ENCODE measurements around the gene KRTAP4-3. TPM values are rescaled to one million over a fixed set of nuclear protein-coding genes. Genes with fewer than 3 reads are reported as not detected.

The KRTAP4-3 gene
- total RNA-seq, 1 donor from 2014 or later = not detected

DNA sequence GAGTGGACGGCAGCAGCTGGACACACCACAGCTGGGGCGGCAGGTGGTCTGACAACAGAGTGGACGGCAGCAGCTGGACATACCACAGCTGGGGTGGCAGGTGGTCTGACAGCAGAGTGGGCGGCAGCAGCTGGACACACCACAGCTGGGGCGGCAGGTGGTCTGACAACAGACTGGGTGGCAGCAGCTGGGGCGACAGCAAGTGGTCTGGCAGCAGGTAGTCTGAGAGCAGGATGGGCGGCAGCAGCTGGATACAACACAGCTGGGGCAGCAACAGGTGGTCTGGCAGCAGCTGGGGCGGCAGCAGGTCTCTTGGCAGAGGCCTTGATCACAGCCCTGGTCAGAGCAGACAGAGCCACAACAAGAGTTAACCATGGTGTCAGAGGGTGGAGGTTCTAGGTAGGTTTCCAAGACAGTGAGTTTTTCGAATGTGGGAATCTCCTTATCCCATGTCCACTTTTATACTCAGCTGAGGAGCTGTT lies 16.5 kb upstream of the KRTAP4-3 start, which contains the start of gene KRTAP4-1:
KRTAP4-1 (minus strand) TSS at position 432 of the 482 bp plus-strand sequence; CDS start at position 375, 57 bp downstream.
- TF ChIP-seq, protein P1, sequence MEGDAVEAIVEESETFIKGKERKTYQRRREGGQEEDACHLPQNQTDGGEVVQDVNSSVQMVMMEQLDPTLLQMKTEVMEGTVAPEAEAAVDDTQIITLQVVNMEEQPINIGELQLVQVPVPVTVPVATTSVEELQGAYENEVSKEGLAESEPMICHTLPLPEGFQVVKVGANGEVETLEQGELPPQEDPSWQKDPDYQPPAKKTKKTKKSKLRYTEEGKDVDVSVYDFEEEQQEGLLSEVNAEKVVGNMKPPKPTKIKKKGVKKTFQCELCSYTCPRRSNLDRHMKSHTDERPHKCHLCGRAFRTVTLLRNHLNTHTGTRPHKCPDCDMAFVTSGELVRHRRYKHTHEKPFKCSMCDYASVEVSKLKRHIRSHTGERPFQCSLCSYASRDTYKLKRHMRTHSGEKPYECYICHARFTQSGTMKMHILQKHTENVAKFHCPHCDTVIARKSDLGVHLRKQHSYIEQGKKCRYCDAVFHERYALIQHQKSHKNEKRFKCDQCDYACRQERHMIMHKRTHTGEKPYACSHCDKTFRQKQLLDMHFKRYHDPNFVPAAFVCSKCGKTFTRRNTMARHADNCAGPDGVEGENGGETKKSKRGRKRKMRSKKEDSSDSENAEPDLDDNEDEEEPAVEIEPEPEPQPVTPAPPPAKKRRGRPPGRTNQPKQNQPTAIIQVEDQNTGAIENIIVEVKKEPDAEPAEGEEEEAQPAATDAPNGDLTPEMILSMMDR (IDR thresholded peaks at IDR 0.05; ENCODE audit: unreplicated experiment) = no peak
- Mint-ChIP-seq H3K4me3 (ENCODE audit: unreplicated experiment) (no peak within 1 kb of the TSS), H3K27me3 (ENCODE audit: unreplicated experiment) (peaks cover 1% of the 10 kb centered on the region), H3K4me1 (ENCODE audit: unreplicated experiment) (no peaks in the 10 kb centered on the region), H3K36me3 (ENCODE audit: low read depth, unreplicated experiment) (no peaks in the 10 kb centered on the region), H3K27ac (ENCODE audit: unreplicated experiment) (no peak within 1 kb of the TSS), H3K9me3 (ENCODE audit: unreplicated experiment) (no peaks in the 10 kb centered on the region)
- DNase-seq (ENCODE audit: low spot score) = no peak

DNA sequence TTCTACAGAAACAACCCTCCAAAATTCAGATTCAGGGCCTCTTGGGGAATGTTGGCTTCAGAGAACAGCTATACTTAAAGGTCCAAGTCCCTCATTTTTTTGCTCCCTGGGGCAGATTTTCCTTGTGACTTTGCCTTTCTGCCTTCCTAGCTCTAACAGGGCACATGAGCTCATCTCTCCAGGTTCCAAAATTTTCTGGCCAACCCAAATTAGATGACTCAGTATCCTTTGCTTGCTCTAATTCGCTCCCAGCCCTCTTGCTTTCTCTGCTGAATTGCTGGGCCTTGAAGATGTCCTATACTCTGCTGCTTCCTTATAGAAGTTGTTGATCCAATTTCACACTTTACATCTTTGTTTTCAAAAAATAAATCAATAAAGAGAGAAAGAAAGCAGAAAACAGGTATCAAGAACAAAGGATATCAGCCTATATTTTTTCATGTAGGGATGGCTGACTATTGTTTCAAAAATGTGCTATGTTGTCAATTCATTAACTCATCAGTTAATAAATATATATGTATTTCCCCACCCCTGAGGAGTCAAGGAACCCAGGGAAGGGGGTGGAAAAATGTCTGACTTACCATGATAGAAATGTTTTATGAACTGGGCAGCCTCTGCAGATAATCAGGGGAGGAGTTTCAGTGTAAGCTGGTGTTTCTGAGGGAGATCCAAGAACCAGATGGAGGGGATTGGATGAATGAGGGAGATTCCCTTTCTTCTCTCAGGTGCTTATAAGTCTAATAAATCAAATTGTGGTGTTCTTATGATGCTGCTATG lies 11.0 kb upstream of the KRTAP4-3 start:
- DNase-seq (ENCODE audit: low spot score) = no peak
- Mint-ChIP-seq H3K4me3 (ENCODE audit: unreplicated experiment) (no peak overlapping the region), H3K27ac (ENCODE audit: unreplicated experiment) (no peak overlapping the region), H3K36me3 (ENCODE audit: low read depth, unreplicated experiment) (no peaks in the 10 kb centered on the region), H3K4me1 (ENCODE audit: unreplicated experiment) (no peaks in the 10 kb centered on the region), H3K27me3 (ENCODE audit: unreplicated experiment) (no peaks in the 10 kb centered on the region), H3K9me3 (ENCODE audit: unreplicated experiment) (no peaks in the 10 kb centered on the region)
- TF ChIP-seq, protein P1 (IDR thresholded peaks at IDR 0.05; ENCODE audit: unreplicated experiment) = no peak

DNA sequence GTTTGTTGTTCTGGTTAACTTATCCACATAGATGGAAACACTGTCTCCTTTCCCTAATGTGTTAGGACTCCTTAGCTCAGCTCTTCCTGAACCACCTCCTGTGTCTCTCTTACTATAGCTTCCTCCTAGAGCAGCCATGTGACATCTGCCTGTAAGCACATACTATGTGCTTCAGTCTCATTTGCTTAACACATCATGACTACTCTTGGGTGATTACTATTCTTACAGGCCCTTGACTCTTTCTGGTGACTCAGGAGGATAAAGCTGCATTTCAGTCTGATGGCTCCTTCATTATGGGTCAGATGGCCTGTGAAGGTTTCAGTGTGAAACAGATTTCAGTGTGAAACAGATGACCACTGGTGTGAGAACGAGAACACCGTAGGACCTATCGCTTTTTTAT lies 10.3 kb upstream of the KRTAP4-3 start:
- no peaks in the 10 kb centered on the region for H3K27me3 Mint-ChIP-seq (ENCODE audit: unreplicated experiment)

DNA sequence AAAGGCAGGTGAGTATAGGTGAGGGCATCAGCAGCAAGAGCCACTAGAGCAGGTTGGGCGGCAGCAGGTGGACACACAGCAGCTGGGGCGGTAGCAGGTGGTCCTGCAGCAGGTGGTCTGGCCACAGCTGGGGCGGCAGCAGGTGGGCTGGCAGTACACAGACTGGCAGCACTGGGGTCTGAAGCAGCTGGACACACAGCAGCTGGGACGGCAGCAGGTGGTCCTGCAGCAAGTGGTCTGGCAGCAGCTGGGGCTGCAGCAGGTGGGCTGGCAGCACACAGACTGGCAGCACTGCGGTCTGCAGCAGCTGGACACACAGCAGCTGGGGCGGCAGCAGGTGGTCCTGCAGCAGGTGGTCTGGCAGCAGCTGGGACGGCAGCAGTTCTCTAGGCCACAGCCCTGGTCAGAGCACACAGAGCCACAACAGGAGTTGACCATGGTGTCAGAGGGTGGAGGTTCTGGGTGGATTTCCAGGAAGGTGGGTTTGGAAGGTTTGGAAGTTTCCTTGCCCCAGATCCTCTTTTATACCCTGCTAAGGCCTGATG lies 9.8 kb upstream of the KRTAP4-3 start, which contains the start of gene KRTAP4-2:
KRTAP4-2 (minus strand) TSS at position 495 of the 545 bp plus-strand sequence; CDS start at position 438, 57 bp downstream.
- H3K27me3 Mint-ChIP-seq (ENCODE audit: unreplicated experiment) = no peaks in the 10 kb centered on the region
- H3K36me3 Mint-ChIP-seq (ENCODE audit: low read depth, unreplicated experiment) = no peaks in the 10 kb centered on the region

More for the DNA sequence above, 10.3 kb upstream of the KRTAP4-3 start:
- Mint-ChIP-seq H3K4me1 (ENCODE audit: unreplicated experiment) (no peaks in the 10 kb centered on the region), H3K9me3 (ENCODE audit: unreplicated experiment) (no peaks in the 10 kb centered on the region), H3K36me3 (ENCODE audit: low read depth, unreplicated experiment) (no peaks in the 10 kb centered on the region), H3K4me3 (ENCODE audit: unreplicated experiment) (no peak overlapping the region), H3K27ac (ENCODE audit: unreplicated experiment) (no peak overlapping the region)
- TF ChIP-seq, protein P1 (IDR thresholded peaks at IDR 0.05; ENCODE audit: unreplicated experiment) = no peak
- no peak for DNase-seq (ENCODE audit: low spot score)

More for the DNA sequence above, 9.8 kb upstream of the KRTAP4-3 start, which contains the start of gene KRTAP4-2:
- TF ChIP-seq, protein P1 (IDR thresholded peaks at IDR 0.05; ENCODE audit: unreplicated experiment) = no peak
- Mint-ChIP-seq H3K4me1 (ENCODE audit: unreplicated experiment) (no peaks in the 10 kb centered on the region), H3K27ac (ENCODE audit: unreplicated experiment) (no peak within 1 kb of the TSS), H3K4me3 (ENCODE audit: unreplicated experiment) (no peak within 1 kb of the TSS), H3K9me3 (ENCODE audit: unreplicated experiment) (no peaks in the 10 kb centered on the region)
- no peak for DNase-seq (ENCODE audit: low spot score)

Data from endothelial cell (in vitro differentiated cells).